ENCODE results near the gene NFIL3.
"Not testable (repeated sequence)": the region's sequence is repeated elsewhere in the genome, so short reads cannot be mapped to it uniquely, and the experiment has no call there.

NFIL3 gene

DNA sequence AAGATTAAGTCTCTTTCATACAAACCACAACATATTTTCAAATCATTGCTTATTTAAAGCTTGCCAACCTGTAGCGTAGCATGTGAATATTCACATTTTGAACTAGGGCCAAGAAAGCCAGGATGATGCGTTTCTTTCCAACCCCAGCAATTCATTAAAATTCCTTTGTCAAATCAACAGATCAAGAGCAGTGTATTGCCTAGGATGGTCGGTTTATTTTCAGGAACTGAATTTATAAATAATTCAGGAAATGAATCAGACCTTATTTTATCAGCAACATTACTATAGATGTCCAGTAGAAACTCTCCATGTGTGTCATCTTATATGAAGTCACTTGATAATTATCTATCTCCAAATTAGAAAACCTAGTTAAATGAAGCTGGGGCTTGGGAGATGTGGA is 48.7 kb downstream of the NFIL3 start:
- intact Hi-C loops (cut with DNase I; ENCODE audit: low total_unique reads): no loop called here
- DNase-seq: no peak
- H3K27ac ChIP-seq: no peak overlapping the region
- TF ChIP-seq CTCF (IDR thresholded peaks at IDR 0.05): no peak
- no peaks in the 10 kb centered on the region for H3K27me3 ChIP-seq
- no peaks in the 10 kb centered on the region for H3K36me3 ChIP-seq
- no peak overlapping the region for H3K4me3 ChIP-seq
- no peaks in the 10 kb centered on the region for H3K4me1 ChIP-seq
- no peaks in the 10 kb centered on the region for H3K9me3 ChIP-seq

DNA sequence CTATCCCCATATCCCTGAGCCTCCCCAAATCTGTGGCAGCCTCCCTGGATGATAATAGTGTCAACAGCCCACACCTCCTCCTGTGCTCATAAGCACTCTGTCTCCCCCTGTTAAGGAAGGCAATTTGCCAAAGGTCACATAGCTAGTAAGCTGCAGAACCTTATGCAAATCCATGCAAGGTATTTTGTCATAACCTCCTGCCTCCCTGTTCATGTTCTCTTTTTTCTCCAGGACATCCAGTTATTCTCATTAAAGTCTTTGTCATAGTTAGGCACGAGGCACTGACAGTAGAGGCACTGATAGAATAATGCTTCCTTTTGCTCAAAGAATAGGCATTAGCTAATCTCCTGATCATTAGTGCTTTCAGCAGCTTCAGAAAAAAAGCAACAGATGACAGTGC is 51.7 kb downstream of the NFIL3 start:
- Histone ChIP-seq H3K4me3 (no peak overlapping the region), H3K36me3 (no peaks in the 10 kb centered on the region), H3K9me3 (no peaks in the 10 kb centered on the region), H3K27ac (no peak overlapping the region), H3K27me3 (no peaks in the 10 kb centered on the region), H3K4me1 (no peaks in the 10 kb centered on the region)
- intact Hi-C loops (cut with DNase I; ENCODE audit: low total_unique reads): no loop called here
- no peak for TF ChIP-seq CTCF (IDR thresholded peaks at IDR 0.05)
- no peak for DNase-seq

DNA sequence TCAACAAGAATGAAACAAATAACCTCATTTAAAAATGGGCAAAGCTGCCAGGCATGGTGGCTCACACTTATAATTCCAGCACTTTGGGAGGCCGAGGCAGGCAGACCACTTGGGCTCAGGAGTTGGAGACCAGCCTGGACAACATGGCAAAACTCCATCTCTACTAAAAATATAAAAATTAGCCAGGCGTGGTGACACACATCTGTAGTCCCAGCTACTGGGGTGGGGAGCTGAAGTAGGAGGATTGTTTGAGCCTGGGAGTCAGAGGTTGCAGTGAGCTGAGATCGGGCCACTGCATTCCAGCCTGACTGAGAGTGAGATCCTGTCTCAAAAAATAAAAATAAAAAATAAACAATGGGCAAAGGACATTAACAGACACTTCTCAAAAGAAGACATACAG is 53.6 kb downstream of the NFIL3 start:
- H3K9me3 ChIP-seq; intact Hi-C loops (cut with DNase I; ENCODE audit: low total_unique reads); H3K27ac ChIP-seq; H3K27me3 ChIP-seq; DNase-seq; H3K4me1 ChIP-seq; H3K36me3 ChIP-seq; H3K4me3 ChIP-seq: not testable (repeated sequence)

GRCh38 chr9:91364702-91365101 is 58.9 kb downstream of the NFIL3 start:
- Histone ChIP-seq H3K9me3 (no peaks in the 10 kb centered on the region), H3K27ac (no peak overlapping the region), H3K36me3 (no peaks in the 10 kb centered on the region), H3K27me3 (no peaks in the 10 kb centered on the region), H3K4me1 (peaks cover 0 to 18% (median 16%) of the 10 kb centered on the region in 4 donors), H3K4me3 (no peak overlapping the region)
- intact Hi-C loops (cut with DNase I; ENCODE audit: low total_unique reads): loop anchor here (5.0 kb wide), 1 partner anchor 63 kb away; no protein-coding TSS in a partner anchor
- TF ChIP-seq CTCF (IDR thresholded peaks at IDR 0.05): no peak
- DNase-seq: no peak

DNA sequence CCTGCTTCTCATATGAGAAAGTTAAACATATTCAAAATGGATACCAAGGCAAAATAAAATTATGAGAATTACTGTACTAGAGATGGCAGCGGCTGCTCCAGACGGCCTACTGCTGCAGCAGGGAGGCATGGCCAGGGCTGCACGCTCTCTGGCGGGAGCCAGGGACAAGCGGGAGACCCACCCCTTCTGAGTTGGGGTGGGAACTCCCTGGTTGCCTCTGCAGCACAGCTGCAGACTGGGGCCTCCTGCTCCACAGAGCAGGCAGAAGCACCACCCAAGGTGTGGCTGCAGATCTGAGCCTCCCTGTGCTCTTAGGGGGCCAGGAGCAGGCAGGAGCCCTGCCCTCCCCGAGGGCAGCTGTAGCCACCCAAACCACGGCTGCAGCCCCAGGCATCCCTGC is 59.6 kb downstream of the NFIL3 start:
- no peak for TF ChIP-seq CTCF (IDR thresholded peaks at IDR 0.05)
- Histone ChIP-seq H3K27me3 (no peaks in the 10 kb centered on the region), H3K36me3 (no peaks in the 10 kb centered on the region), H3K4me3 (no peak overlapping the region), H3K9me3 (no peaks in the 10 kb centered on the region), H3K4me1 (peaks cover 0 to 25% (median 19%) of the 10 kb centered on the region in 4 donors), H3K27ac (no peak overlapping the region)
- no peak for DNase-seq
- intact Hi-C loops (cut with DNase I; ENCODE audit: low total_unique reads): loop anchor here (5.0 kb wide), 1 partner anchor 63 kb away; no protein-coding TSS in a partner anchor

DNA sequence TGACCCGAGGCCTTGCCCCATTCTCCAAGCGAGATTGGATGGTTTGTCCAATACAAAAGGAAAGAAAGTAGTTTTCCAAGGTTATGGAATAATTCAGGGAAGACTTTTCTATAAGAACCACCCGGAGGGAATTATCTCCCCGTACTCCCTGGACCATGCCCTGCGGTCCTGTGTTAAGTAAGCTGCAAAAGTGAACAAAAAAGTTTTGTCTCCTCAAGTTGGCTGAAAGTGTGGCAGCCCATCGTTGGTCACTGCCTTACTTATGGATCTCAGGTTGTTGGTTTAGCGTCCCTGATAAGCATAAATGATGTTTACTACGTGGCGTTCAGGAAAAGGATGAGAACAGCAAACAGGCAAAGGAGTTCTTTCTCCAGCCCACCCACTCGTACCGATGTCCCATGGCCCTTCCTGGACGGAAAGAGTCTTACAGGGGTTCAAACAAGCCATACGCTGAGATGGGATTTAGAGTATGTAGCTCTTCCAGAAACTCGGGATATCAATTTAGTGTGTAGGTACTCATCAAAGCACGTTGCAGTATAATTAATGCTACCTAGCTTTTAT is 61.5 kb downstream of the NFIL3 start:
- peaks cover 0 to 27% (median 20%) of the 10 kb centered on the region in 4 donors for H3K4me1 ChIP-seq
- H3K36me3 ChIP-seq: no peaks in the 10 kb centered on the region
- no peaks in the 10 kb centered on the region for H3K9me3 ChIP-seq
- H3K27me3 ChIP-seq: no peaks in the 10 kb centered on the region
- H3K27ac ChIP-seq: peak overlapping the region; percentile 87 to 94
- TF ChIP-seq CTCF (IDR thresholded peaks at IDR 0.05): no peak
- DNase-seq: no peak
- H3K4me3 ChIP-seq: peak overlapping the region; percentile 90
- intact Hi-C loops (cut with DNase I; ENCODE audit: low total_unique reads): loop anchor here (5.0 kb wide), 1 partner anchor 65 kb away; no protein-coding TSS in a partner anchor

All from tibial artery (tissue), 4 donors.